ENCODE data around the gene SIM1. TPM values are rescaled to one million over a fixed set of nuclear protein-coding genes. Genes with fewer than 3 reads are reported as not detected.

Gene SIM1
- total and polyA plus RNA-seq, 2 of the 8 experiments (the other 6 are each of a cell fraction or from before 2014, with no cell fraction given) = 0.02 to 0.39 TPM

- no peak for TF ChIP-seq GABPA (IDR thresholded peaks at IDR 0.05; ENCODE audit: borderline replicate concordance, insufficient read depth, low read length)
- TF ChIP-seq ATF3 (IDR thresholded peaks at IDR 0.05; ENCODE audit: insufficient read depth, low read depth, low read length) = no peak
- TF ChIP-seq CTBP2 (IDR thresholded peaks at IDR 0.05; ENCODE audit: borderline replicate concordance, insufficient read depth, insufficient read length, low read length) = no peak
- no peak for TF ChIP-seq TAF1 (IDR thresholded peaks at IDR 0.05; ENCODE audit: low read depth, low read length)
- TF ChIP-seq YY1 (IDR thresholded peaks at IDR 0.05; ENCODE audit: low read depth, low read length) = no peak
- TF ChIP-seq SAP30 (IDR thresholded peaks at IDR 0.05; ENCODE audit: insufficient read depth, insufficient replicate concordance, low read length) = no peak
- no peak for TF ChIP-seq CHD2 (IDR thresholded peaks at IDR 0.05; ENCODE audit: low read length)
- TF ChIP-seq RBBP5 (IDR thresholded peaks at IDR 0.05; ENCODE audit: borderline replicate concordance, low read depth, low read length) = no peak
- no peak for TF ChIP-seq POU5F1 (IDR thresholded peaks at IDR 0.05; ENCODE audit: low read depth, low read length)
Observed at GRCh38 chr6:100449239-100449691, 15.5 kb downstream of the SIM1 start (continued).
